NCI-H2171 (cell line): ENCODE results near the gene VMP1.
"Not testable (repeated sequence)": the region's sequence is repeated elsewhere in the genome, so short reads cannot be mapped to it uniquely, and the experiment has no call there.

ENCODE experiments used
- DNase-seq: peaks from one replicate; lab custom pipeline; 2025; lab: John Stamatoyannopoulos, UW

The VMP1 gene

DNA sequence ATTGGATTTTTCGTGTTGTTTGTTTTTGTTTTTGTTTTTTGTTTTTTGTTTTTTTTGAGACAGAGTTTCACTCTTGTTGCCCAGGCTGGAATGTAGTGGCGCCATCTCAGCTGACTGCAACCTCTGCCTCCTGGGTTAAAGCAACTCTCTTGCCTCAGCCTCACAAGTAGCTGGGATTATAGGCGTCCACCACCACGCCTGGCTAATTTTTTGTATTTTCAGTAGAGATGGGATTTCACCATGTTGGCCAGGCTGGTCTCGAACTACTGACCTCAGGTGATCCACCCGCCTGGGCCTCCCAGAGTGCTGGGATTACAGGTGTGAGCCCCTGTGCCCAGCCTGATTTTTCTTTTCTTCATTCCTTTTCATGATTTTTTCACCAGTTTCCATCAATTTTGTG is 73.1 kb downstream of the VMP1 start:
- DNase-seq, result not testable (repeated sequence)

DNA sequence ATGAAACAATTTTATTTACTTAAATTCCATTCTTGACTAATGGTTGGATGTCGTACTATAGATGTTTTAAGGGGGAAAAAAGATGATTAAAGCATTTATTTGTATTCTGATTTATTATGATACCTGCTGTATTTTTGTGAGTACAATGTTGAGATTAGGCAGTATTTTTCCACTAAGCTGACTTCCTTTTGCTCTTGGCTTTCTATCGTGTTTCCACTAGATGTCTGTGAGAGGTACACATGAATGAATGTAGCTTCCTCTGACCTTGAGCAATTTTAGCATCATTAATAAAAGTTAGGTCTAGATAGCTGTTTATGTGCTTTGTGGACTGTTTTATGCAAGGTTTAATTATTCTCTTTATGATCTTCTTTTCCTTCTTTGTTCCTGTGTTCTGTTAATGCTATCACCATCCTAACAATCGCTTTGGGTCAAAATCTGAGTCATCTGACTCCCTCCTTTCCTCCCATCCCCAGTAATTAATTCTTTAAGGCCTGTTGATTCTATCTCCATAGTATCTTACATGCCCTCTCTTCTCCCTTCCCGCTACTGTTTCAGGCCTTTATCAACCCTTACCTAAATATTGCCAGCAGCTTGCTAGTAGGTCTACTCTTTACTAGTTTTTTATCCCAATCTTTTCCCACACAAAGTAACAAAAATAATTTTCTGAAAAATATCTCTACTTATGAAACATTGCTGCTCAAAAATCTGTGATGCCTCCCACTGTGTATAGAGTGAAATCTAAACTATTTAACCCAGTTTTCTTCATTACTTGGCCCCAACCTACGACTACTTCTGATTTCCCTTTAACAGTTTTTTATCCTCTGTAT is 76.0 kb downstream of the VMP1 start:
- DNase-seq, result no peak

DNA sequence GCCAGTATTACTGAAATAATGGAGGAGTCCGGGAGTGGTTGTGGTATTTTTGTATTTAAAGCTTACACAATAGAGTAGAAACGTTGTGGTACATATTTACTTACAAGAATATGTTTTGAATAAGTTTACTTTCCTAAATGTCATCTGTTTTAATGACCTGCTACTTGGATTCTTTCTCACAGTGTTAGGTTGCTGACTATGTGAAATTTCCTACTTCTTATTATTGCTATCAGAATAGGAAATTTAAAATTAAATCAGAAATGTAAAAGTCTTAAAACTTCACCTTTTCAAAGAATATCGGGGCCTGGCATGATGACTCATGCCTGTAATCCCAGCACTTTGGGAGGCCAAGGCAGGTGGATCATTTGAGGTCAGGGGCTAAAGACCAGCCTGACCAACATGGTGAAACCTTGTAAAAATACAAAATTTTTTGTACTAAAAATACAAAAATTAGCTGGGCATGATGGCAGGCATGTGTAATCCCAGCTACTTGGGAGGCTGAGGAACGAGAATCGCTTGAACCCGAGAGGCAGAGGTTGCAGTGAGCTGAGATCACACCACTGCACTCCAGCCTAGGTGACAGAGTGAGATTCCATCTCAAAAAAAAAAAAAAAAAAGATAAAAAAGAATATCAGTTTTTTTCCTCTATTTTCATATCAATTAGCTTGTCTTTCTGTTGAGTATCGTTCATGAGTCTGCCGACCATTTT is 77.8 kb downstream of the VMP1 start:
- DNase-seq, result no peak

DNA sequence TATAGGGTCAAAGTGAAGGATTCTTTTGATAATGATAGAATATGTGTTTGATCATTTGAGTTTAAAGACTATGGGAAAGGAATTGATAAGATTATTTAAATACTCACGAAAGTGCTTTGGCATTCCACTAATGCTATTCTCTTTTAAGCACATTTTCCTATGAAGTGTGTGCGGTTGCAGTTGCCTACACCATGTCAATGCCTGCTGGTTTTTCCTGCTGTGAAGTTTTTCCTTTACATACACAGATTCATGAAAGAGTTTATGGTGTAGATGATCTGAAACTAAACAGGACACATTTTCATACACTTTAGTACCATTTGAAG is 78.7 kb downstream of the VMP1 start:
- DNase-seq, result no peak

DNA sequence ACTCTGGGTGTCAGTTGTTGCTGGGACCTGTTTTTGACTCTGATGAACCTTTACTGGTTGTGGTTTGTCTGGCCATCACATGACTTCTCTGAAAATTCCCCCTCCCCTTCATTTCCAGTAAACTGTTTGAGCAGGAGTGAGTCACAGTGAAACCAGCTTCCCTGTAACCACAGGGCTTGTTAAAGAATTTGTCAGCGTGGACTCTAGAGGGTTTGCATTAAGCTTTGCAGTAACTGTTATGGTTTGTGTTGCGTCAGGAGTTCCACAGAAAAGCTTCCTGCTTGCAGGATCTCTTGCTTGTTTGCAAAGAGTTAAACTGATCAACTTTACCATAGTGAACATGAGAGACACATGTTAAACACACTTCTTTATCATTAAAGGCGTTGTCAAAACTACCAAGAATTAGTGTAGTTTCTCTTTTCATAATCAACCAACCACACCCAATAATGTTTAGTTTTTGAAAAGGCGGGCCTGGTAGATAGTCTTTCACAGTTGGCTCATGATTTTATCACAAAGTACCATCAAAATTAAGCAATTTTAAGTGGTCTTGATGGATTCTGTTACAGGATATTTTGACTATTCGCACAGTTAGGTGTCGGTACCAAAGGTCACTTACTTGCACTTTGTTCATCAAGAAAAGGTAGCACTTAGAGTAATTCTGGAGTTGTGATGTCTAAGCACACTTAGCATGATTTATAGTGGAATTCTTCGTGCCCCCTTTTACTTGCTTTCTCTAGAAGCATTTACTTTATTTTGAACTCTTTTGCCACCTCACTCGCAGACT is 79.3 kb downstream of the VMP1 start:
- DNase-seq, result no peak

DNA sequence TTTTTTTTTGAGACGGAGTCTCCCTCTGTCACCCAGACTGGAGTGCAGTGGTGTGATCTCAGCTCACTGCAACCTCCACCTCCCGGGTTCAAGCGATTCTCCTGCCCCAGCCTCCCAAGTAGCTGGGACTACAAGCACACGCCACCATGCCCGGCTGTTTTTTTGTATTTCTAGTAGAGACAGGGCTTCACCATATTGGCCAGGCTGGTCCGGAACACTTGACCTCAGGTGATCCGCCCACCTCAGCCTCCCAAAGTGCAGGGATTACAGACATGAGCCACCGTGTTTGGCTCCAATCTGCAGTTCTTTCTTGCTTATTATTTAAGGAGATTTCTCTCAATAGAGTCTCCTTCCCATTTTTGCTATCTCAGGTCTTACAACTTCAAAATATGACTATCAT is 82.4 kb downstream of the VMP1 start:
- DNase-seq, result not testable (repeated sequence)

DNA sequence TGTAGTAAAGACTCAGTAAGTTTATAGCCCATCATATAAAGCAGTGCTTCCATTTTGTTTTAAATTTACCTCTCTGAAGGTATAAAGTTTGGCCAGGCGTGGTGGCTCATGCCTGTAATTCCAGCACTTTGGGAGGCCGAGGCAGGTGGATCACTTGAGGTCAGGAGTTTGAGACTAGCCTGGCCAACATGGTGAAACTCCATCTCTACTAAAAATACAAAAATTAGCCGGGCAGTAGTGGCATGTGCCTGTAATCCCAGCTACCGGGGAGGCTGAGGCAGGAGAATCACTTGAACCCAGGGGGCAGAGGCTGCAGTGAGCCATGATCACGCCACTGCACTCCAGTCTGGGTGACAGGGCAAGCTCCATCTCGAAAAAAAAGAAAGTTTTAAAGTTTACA is 83.0 kb downstream of the VMP1 start:
- DNase-seq, result not testable (repeated sequence)

DNA sequence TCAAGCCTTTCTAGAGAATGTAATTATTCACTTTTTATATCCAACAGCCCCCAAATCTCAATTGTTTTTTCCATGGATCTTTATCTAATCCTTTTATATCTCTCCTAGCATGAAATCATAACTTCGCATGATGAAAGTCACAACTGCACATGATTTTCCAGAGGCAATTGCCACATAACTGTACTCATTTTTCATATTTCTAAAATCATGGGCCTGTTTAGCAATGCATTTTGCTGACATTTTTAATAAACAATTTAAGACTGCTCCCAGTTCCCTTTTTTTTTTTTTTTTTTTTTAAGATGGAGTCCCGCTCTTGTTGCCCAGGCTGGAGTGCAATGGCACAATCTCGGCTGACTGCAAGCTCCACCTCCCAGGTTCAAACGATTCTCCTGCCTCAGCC is 83.5 kb downstream of the VMP1 start:
- no peak for DNase-seq

DNA sequence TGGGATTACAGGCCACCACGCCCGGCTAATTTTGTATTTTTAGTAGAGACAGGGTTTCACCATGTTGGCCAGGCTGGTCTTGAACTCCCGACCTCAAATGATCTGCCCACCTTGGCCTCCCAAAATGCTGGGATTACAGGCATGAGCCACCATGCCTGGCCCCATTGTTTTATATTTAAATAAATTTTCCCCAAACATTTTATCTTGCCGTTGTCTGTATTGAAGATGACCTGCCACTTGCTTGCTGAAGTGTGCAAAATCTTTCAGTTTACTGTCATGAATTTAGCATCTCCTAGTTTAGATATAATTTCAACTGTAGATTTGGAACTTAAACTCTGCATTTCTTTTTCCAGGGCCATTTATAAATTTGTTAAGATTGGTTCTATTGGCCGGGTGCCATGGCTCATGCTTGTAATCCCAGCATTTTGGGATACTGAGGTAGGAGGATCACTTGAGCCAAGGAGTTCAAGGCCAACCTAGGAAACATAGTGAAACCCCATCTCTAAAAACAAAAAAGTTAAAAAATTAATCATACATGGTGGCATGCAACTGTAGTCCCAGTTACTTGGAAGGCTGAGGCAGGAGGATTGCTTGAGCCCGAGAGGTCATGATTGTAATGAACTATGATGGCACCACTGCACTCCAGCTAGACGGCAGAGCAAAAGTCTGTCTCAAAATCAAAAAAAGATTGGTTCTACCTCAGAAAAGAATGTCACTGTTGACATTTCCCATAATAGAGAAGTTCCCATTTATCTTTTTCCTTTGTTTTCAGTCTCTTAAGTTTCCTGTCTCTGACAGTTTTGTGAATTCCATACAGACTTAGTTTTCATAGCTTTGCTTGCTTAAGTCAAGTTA is 84.4 kb downstream of the VMP1 start:
- DNase-seq, result no peak

DNA sequence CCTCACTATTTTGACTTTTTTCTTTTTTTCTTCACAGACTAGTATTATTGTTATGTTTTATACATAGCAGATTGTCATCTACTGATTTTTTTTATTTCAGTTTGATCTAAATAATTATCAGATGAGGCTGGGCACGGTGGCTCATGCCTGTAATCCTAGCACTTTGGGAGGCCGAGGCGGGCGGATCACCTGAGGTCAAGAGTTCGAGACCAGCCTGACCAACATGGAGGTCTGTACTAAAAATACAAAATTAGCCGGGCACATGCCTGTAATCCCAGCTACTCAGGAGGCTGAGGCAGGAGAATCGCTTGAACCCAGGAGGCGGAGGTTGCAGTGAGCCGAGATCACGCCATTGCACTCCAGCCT is 85.0 kb downstream of the VMP1 start:
- DNase-seq, result not testable (repeated sequence)

DNA sequence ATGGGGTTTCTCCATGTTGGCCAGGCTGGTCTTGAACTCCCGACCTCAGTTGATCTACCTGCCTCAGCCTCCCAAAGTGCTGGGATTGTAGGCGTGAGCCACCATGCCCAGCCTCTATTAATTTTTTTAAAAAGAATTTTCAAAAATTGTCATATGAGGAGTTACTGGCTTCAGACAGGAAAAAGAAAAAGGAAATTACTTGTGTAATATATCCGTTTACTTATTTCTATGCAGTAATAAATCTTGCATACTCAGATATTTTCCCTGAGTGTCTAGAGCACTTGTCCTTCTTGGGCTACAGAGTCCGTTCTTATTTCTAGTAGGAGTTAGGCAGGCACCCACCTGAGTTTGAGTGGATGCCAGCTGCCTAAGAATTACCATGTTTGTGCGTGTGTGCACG is 85.8 kb downstream of the VMP1 start:
- DNase-seq, result no peak

DNA sequence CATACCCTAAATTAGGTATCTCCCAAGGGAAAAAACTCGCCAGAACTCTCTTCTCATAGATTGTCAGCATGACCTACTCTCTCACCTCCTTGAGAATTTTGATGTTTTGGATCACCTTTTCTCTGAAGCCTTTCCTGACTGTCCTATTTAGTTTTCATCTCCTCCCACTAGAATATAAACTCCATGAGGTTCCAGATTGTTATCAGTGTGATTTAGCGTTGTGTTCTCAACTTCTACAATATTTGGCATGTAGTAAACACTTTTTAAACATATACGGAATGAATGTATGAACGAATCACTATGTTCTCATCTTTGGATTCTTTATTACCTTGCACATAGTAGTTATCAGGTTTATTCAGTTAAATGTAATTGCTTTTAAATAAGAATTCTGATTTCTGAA is 88.7 kb downstream of the VMP1 start:
- no peak for DNase-seq

DNA sequence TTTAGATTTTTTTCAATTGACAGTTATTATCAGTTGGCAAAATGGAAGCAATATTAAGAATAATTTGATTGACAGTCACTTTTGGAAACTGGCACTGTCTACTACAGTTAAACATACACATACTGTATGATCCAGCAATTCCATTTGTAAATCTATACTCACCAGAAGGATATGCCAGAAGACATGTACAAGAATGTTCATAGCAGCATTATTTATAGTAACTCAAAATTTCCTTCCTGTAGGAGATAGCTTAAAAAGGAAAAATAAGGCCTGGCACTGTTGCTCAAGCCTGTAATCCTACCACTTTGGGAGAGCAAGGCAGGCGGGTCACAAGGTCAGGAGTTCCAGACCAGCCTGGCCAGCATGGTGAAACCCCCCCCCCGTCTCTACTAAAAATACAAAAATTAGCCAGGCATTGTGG is 89.3 kb downstream of the VMP1 start:
- DNase-seq, result no peak

DNA sequence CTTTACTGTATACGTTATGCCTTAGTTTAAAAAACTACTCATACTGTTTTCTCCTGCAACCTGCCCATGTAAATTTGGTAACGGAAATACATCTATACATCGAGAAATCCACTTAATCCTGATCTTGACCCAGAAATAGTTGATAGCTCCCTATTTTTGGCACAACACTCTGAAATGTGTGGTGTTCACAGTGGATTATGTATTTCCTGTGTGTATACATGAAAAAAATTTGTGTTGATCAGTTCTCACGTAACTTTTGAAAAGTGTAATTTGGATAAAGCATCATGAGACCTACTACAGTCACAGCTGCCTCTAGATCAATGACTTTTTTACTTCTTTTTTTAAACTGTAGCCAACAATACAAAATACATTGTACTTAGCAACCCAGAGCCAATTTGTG is 90.7 kb downstream of the VMP1 start:
- DNase-seq, result no peak

DNA sequence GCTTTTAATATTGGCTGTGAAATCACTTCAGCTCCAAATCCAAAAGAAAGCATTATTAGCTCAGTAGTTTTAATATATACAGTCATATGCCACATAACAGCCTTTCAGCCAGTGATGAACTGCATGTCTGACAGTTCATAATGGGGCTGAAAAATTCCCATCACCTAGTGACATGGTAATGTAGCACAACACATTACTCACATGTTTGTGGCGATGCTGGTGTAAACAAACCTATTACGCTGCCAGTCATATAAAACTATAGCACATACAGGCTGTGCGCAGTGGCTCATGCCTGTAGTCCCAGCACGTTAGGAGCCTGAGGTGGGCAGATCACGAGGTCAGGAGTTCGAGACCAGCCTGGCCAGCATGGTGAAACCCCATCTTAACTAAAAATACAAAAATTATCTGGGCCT is 93.1 kb downstream of the VMP1 start:
- DNase-seq, result no peak

DNA sequence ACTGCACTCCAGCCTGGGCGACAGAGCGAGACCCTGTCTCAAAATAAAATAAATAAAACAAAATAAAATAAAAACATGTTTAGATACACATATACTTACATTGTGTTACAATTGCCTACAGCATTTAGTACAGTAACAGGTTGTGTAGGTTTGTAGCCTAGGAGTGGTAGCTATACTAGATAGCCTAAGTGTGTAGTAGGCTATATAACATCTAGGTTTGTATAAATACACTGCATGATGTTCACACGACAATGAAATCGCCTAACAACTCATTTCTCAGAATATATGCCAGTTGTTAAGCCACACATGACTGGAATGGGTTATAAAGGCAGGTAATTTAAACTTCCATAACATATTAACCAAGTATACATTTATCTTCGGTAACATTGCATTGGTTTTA is 94.7 kb downstream of the VMP1 start:
- no peak for DNase-seq

DNA sequence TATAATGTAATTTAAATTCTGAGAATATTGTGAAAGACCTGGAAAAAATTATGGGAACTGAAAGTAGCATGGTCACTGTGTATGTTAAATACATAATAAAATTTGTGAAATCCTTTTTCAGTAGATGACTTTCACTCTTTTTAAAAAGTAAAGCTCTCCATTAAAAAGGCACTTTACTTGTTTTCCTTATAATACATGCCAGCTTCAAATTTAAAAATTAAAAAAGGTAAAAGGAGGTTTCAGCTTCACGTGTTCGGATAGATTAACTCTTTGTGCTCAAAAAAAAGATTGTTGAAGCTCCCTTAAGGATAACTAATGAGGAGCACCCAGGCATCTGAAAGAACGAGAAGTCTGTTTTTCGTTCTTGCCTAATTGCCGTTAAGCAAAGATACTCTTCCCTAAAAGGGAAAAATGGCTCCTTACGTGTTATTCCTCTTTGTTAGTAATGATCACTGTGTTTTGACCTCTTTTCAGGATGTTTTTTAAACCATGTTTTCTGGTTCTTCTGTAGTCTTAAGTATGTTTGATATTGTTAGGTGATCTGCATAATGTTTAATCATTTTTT is 97.5 kb downstream of the VMP1 start:
- DNase-seq, result no peak

DNA sequence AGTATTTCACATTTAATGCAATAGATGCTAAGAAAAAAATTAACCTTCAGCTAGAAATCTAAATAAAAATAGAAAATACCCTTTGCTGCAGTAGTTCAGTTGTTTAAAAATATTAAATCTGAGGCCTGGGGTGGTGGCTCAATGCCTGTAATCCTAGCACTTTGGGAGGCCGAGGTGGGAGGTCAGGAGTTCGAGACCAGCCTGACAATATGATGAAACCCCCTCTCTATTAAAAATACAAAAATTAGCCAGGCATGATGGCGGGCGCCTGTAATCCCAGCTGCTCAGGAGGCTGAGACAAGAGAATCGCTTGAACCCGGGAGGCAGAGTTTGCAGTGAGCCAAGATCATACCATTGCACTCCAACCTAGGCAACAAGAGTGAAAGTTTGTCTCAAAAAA is 98.9 kb downstream of the VMP1 start:
- DNase-seq, result not testable (repeated sequence)

DNA sequence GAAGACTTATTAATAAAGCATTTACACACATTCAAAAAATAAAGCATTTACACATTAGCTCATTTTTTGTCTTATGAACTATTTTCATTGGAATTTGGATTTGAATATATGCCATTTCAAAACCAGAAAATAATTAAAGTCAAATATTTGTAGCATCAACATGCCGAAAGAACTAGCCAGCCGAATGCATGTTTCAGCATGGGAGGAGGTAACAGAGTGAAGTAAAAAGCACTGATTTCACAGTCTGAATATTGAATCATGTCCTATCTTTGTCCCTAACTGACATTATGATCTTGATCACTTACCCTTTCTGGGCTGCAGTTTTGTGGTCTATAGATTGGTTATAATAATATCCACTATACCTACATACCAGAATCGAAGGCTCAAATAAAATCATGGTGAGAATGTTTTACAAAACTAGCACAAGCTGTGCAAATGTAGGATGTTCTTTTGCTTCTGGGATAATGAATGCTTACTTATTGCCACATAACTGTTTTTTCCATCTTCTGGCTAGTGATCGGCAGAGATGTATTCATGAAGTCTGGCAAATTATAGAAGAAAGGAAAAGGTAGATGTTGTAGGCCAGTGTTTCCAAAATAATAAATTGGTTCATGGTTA is 100.5 kb downstream of the VMP1 start:
- no peak for DNase-seq

DNA sequence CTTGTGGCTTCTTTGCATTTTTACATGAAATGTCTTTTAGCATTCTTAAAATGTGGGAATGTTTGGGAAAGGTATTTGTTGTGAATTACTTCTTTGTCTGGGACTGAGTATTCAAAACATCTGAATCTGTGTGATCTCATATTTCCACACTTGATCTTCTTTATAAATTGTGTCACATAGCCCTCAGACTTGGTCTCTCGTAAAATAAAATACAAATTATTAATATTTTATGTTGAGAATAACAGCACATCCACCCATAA is 103.4 kb downstream of the VMP1 start:
- no peak for DNase-seq

DNA sequence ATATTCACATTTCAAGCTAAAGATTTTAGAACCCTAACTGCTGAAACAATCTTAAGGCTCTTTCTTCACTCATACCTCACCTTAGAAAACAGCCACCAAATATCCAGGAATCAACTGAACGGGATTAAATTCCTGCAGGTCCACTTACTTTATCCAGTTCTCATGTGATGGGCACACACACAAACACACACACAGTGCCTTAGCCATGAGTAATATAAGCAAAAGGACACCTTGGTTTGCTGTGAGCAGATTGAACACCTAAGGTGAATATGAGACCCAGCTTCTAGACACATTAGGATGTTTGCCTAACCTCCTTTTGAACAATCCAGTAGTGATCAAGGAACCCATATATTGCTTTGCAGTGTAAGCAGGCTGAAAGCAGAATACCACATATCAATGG is 103.8 kb downstream of the VMP1 start:
- DNase-seq, result no peak

DNA sequence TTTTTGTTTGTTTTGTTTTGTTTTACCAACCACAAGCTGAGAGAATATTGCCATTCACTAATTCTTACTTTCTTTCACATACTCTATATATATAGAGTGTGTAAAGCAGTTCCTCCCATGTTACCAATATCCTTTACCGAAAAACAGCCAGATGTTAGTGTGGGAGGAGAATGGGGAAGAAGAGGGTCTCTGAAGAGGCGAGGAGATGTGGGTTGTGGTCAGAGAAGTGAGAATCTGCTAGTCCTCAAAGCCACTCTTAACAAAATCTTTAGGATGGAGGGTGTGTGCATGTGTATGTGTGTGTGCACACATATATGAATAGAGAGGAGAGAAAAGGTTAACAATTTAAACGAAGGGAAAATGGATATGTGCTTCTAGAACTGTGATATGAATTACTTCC is 104.7 kb downstream of the VMP1 start:
- no peak for DNase-seq
